Mesenteric fat pad (tissue), 1 donor: Measurements from ENCODE around the gene UBE2Q2. TPM values are rescaled to one million over a fixed set of nuclear protein-coding genes. Genes with fewer than 3 reads are reported as not detected.
"Not testable (repeated sequence)": the region's sequence is repeated elsewhere in the genome, so short reads cannot be mapped to it uniquely, and the experiment has no call there.

ENCODE experiments used
- DNase-seq: peaks from one replicate; pipeline ENCODE4 v3.0.0-alpha.2; 2020; ENCODE audit warnings: low spot score
- total RNA-seq: library from RNA; stranded (reverse); fragmentation: NEBNext Ultra II Directional; extraction: Animal tissue kit (Norgen Biotek cat#: 25700); gene quantifications from one replicate; pipeline ENCODE4 v1.2.1, GENCODE V29; 2021
- donor health status: DM: yes; HTN: yes; CAD: no.

UBE2Q2 gene
- total RNA-seq, 1 donor from 2014 or later = 34.4 TPM

DNA sequence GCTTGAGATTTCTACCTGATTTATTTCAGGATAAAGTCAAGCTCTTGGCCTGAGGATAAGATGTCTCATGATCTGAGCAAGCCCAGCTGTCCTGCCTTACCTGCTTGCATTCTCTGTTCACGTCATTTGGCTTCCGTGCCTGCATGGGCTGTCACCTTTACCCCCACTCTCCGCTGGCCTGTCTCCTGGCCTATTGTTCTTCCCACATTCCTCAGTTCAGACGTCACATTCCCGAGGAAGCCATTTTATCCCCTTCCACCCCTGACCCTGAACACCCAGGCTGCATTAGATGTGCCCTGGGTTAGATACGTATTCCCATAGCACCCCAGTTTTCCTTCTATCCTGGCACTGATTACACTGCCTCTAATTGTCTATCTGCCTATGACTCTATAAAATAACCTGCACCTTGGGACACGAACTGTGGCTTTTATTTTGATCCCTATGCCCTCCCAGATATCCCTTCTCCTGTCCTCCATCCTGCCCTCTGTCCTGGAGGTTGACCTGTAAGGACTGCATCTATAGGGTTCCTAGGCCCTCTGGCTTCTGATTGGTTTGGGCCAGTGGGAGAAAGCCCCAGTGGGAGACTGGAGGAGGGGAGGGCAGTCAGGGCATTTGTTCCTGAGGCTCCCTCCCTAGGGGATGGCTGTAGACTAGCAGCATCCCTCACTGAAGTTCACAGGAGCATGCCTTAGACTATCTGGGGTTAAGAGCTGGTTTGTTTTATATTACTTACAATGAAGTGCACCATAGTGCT lies 19.2 kb upstream of the UBE2Q2 start:
- no peak for DNase-seq

DNA sequence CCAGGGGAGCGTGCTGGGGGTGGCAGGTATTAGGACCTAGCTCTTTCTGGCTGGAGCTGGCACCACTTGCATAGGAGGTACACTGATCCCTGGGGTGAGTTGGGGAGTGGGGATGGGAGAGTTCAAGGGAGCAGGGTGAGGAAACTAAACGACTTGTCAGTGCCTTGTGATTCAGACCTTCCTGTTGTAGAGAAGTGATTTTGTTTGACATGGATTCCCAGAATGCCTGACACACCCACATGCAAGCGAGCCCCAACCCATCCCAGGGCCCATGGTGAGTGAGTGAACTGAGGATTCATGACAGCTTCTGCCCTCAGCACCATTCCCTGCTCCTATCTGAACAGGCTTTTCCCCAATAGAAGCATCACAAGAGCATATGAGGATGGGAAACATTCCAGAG lies 15.6 kb upstream of the UBE2Q2 start:
- no peak for DNase-seq

DNA sequence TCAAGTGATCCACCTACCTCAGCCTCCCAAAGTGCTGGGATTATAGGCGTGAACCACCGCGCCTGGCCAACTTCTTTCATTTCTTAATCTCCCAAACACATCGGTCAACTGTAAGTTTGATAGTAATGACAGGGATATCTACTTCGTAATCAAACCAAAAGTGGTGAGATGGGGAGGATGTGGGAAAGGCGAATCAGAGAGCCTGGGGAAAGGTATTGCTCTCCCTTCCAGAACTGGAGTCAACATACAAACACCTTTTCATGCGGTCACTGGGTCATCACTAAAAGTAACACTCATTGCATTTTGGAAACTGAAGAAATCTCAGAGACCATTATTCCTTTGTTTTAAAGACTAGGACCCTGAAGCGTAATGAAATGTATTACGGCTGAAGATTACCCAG lies 14.8 kb upstream of the UBE2Q2 start:
- DNase-seq = no peak

DNA sequence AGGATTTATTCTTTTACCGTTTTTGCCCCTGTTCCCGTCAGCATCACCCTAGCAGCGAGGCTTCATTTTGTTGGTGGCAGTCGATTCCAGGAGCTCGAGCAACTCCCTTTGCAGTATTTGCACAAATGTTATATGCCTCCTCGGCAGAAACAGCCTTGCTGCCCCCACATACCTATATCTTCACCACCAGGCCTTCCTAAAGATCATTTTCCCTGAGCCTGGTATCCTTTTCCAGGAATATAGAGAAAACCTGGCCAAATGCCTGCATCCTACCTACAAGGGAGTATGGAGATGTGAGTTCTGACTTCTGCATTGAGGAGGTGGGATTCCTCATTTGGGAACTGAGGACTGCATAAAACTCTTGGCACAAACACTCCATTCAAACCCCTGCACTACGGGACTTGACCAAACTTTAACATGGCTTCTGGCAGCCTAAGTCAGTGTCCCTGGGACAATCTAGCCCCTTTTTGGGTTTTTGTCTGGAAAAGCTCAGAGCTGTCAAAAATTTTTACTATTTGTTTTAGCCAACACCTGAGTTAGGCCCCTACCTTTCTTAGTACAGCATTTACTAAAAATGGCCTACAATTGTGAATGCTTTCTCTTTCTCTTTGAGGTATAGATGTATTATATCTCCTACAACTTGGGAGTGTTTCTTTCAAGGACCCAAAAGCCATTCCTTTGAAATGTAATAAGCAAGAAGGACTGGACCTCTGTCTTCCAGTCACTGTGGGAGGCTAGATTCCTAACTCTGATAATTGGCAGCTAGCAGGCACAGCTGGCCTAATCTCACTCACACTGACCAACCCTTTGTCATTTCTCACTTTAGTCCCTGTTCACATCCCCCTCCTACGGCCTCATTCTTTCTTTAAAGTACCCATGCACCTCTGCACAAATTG lies 12.1 kb upstream of the UBE2Q2 start:
- DNase-seq = no peak

DNA sequence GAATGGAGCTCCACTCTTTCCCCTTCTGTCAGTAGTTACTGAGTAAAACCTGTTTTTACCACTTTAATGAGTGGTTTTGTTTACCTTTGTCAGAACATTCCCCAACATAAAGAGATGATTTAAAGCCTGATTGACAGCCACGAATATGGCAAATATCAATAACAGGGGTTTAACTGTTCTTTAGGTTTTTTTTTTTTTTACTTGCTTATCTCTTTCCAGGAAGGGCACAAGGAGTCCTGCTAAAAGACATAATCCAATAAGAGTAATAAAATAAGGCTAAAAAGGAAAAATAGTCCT lies 11.5 kb upstream of the UBE2Q2 start:
- DNase-seq = no peak

DNA sequence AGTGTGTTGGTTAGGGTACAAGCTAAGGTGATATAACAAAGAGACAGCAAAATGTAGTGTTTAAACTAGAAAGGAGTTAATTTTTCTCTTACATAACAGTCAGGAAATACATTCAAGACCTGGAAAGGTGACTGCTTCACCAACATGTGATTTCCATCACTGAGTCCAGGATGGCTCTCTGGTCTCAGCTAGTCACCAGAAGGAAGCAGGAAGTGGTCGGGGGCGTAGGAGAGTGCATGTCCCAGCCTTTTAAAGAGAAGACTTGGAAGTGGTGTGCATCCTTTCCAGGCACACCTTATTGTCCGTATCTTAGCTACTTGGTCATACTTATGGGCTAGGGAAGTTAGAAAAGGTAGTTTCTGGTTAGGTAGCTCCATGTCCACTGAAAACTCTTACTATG lies 11.1 kb upstream of the UBE2Q2 start:
- DNase-seq = no peak

DNA sequence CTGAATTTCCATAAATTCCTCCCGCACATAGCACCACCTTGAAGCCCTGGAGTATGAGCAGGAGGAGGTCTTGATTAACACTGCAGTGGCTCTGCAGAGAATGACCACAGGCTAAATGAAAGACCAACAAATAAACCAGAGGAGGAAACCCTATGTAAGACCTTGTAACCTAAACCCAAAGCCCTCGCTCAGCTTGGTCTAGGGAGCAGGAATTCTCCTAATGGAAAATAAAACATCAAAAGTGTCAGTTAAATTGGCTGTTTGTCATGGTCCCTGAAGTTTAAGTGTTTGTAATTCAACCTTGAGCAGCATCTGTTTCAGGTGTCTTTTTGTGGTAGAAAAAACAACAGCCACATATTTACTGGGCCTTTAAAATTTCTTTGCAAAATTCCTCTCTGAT lies 9.2 kb upstream of the UBE2Q2 start:
- DNase-seq = no peak

DNA sequence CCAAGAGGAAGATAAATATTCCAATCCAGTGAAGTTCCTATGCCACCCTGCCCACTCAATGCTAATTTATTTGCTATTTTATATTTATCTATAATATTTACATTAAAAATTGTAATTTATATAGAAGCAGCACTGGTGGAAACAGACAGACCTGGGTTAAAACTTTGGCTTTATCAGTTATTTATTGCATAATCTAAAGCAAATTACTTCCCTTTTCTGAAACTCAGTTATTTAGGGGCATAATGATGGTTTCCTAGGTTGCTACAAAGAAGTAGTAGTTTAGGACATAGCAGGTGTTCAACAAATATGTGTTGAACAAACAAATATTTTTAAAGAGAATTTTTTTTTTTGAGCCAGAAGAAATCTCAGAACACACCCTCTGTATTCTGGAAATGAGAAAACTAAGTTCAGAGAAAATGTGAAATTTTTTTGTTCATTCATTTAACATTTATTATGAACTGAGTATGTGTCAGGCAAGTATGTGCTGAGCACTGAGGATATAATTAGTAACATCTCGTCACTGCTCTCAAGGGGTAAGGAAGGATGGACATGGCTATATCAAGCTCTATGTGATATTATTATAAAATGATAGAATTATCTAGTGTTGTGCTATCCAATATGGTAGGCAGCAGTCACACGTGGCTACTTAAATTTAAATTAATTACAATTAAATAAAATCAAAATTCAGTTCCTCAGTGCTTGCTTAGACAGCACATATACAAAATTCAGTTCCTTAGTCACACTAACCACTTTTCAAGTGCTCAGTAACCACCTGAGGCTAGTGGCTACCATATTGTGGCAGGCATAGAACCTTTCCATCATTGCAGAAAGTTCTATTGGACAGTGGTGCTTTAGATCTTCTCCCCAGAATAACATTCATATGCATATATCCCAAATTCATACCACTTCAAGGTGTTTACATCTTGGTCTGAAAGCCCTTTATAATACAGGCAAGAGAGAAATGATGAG lies 7.0 kb upstream of the UBE2Q2 start:
- DNase-seq = no peak

DNA sequence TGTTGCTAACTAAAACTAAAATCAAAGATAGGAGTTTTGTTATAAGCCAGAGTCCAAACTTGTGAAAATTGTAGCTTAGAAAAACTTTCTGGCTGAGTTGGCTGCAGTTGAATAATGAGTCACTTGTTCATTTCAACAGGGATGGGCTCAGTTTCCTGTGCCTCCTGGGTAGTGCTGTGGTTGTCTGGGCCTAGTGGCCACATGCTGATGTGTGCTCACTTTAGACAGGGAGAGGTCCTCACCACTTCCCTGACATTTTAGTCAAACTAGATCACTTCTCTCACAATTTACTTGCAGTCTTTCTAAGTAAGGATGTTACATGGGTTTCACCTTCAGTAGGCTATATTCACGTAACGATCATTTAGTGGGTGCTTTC lies 6.3 kb upstream of the UBE2Q2 start:
- no peak for DNase-seq

DNA sequence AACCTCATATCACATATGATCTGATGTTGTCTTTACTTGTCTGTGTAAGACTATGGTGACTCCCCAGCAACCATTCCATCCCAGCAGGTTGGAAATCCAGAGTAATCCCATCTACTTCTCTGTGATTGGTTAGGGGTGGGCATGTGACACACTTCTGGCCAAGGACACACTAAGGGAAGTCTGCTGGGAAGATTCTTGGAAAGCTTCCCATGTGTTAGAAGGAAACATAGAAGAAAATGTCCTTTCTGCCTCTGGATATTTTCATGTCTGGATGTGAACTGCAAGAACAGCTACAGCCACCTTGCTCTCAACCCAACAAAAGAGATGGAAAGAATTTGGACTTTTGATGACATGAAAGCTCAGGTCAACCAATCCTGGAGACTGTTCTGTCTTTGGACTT lies 2.6 kb upstream of the UBE2Q2 start:
- DNase-seq = no peak

DNA sequence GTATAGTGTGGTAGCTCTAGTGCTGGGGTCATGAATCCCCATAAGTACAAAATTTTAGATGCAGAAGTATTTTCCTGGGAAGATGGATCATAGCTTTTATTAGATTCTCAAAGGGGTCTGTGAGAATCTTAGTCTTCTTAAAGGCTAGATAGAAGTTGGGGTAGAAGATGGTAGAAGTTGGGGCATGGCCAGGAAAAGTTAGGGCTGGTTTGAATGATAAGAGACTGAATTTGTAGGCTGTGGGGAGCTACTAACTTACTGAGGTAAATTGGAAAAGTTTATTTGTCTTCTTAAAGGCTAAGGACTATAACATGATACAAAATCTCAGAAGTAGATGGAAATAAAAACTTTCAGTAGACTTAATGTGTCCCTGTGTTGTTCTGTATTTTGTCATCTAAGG lies 1.6 kb upstream of the UBE2Q2 start:
- no peak for DNase-seq

DNA sequence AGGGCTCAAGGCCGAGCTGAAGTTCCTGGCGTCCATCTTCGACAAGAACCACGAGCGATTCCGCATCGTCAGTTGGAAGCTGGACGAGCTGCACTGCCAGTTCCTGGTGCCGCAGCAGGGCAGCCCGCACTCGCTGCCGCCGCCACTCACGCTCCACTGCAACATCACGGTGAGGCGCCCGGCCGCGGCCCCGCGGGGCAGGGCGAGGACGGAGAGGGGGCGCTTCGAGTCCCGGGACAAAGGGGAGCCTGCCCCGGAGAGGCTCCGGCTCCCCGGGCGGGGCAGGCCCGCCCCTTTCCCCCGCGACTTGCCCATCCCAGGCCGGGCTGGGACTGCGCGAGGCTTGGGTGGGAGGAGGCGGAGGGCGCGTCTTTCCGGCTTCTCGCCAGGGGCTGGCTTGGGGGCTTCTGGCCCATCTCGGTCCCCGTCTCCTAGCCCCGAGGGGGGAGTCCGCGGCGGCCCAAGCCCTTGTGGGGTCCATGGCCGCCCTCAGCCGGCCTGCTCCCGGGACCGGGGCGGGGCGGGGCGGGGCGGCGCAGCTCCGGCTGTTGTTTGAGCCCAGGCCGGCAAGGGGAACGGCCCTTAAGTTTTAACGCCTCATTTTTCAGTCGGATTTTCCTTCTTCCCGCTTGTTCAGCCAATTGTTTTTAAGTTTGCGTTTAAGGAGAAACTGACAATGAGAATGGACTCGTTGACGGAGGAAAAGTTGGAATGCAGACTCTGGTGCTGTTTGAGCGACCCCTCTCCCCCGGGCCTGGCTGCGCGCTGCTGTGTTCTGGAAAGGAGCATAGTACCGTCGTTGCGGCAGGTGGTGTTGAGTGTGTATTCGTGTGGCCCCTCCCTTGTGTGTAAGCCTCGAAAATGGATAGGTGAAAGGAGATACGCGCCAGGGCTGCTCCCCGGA lies 683 bp downstream of the UBE2Q2 start:
- peak; percentile 91 for DNase-seq

DNA sequence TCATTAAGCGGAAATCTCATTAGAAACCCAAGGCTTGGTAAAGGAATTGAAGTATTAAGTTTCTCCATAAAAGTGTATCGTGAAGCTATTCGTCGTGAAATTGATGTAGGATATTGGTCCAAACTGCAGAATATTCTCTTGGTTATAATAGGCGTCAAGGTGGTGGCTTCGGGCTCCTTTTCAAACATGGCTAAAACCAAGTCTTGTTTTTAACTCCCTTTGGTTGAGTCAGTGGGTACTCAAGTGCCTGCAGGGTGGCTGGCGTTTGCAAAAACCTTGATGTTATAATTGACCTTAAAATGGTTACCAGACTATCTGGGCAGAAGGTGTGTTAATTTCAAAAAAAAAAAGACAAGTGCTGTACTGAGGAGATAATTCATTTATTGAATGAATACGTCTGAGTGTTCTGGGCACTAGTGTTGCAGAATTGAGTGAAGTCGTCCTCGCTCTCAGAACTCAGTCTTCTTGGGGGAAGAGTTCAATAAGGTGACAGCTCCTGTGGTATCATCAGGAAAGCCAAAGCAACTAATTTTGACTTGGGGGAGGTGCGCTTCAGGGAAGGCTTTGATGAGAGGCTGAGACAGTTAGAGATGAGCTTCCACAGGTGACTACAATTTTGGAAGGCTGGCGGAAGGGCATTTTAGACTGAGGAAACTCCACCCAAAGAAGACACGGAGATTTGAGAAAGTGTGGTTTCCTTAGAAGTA lies 1.5 kb downstream of the UBE2Q2 start:
- DNase-seq = no peak

DNA sequence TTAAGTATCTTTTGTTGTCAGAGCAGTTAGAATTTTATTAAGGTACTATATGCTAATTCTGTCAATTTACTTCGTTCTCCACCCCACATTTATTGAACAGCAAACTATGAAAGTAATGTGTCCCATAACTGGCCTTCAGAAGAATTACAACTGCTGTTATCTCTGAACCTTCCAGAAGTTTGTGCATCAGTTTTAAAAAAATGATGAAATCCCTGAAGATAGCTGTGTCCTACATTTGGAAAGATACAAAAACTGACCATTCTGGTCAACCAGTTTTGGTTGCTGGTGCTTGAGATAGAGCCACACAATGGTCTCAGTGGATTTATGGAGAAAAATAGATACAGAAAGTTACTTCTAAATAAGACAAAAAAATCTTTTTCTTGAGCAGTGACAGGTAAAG lies 5.9 kb downstream of the UBE2Q2 start:
- DNase-seq = no peak

DNA sequence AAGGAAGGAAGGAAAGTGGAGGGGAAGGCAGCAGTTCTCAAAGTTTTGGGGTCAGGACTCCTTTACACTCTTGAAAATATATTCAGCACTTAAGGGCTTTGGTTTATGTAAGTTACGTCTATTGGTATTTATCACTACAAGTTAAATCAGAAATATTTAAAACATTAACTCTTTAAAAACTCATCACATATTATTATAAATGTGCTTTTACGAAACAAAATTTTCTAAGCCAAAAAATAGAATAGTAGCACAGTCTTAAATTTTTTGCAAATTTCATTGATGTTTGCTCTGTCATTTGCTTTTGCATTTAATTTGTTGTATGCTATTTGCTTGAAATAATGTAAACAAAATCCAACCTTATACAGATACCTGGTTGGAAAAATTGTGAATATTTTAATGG lies 7.5 kb downstream of the UBE2Q2 start:
- DNase-seq = no peak

DNA sequence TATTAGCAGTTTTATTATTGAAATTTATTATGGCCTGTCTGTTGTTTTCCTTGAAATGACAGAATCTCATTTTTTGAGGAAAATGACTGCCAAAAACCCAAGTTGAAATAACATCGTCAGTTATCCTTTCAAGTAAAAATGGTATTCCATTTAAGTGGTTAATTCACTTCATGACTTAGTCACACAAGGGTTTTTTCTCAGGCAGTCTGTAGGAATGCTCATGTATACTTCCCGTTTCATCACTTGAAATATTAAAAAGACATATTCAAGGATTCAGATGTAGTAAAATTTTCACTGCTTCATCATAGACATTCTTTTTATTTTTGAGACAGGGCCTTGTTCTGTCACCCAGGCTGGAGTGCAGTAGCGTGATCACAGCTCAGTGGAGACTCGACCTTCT lies 8.3 kb downstream of the UBE2Q2 start:
- not testable (repeated sequence) for DNase-seq

DNA sequence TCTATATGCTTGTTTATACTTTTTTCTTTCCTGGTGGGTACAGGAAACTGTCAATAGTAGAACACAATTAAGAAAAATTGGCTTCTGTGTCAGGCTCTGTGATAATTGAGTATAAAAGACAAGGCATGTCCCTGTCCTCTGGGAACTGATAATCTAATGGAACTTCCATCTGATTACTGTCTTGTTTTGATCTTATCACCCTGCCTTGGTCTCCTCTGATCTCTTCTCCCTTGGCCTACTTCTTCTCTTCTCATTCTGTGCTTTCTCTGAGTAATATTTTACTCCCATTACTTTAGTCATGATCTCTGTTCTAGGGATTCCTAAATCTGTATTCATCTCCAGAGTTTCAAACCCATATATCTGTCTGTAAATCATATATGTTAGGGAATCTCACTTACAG lies 14.6 kb downstream of the UBE2Q2 start:
- DNase-seq = no peak

DNA sequence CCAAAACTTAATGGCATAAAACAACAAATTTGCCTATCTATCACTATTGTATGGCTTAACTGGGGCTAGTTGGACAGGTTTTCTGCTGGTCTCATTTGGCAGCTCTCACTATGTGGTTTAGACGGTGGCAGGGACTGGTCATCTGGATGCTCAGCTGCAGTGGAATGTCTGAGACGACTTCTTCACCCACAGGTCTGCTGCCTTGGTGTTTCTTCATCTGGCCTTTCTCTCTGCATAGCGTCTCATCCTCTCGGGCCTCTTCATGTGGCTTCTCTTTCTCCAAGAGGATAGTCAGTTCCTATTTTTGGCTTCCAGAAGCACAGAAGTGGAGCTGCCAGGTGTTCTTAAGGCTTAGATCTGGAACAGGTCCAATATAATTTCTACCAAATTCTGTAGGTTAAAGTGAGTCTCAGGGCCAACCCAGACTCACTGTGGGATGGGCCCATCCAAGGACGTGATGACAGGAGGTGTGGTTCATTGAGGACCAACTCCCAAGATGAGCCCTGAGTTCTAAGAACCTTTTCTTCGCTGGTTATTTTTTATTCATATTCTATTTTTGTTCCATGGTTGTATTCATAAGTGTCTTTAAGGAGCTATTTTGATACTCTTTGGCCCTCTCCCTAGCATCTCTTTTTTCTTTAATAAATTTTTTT lies 18.6 kb downstream of the UBE2Q2 start:
- DNase-seq = no peak

DNA sequence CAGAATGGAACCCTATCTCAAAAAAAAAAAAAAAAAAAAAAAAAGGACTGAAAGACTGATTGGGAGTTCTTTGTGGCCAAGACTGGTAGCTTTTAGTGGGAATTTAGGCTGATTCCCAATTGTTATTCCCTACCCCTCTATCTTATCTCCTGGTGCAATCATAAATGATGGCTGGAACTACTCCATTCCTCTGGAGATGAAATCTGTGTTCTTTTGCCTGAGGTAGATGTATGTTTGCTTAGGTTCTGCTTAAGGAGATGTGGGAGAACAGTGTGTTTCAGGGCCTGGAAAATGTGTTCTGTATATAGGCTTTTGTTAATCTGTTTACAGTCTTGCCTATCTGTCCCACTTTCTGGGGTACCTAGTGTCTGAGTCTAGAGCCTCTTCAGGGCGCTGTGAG lies 19.5 kb downstream of the UBE2Q2 start:
- no peak for DNase-seq
